ENCODE measurements around the gene LAIR1.

GRCh38 chr19:54315956-54316355 is 48.8 kb downstream of the LAIR1 start:
- TF ChIP-seq GABPA (IDR thresholded peaks at IDR 0.05; ENCODE audit: low read depth) (no peak), RAD21 (IDR thresholded peaks at IDR 0.05; ENCODE audit: low read length) (no peak), MEF2A (IDR thresholded peaks at IDR 0.05; ENCODE audit: borderline replicate concordance, low read depth) (no peak), FOXM1 (IDR thresholded peaks at IDR 0.05; ENCODE audit: low read depth) (no peak), SIN3A (IDR thresholded peaks at IDR 0.05; ENCODE audit: borderline replicate concordance, low read depth, low read length) (no peak), POLR2AphosphoS5 (IDR thresholded peaks at IDR 0.05; ENCODE audit: low read depth, low read length) (no peak), SMC3 (IDR thresholded peaks at IDR 0.05; ENCODE audit: low read depth, low read length) (no peak), CHD2 (IDR thresholded peaks at IDR 0.05; ENCODE audit: low read length, partially characterized antibody) (no peak), YY1 (IDR thresholded peaks at IDR 0.05; ENCODE audit: low read depth) (no peak), MAX (IDR thresholded peaks at IDR 0.05; ENCODE audit: low read depth) (no peak)
- TF ChIP-seq, protein P1, sequence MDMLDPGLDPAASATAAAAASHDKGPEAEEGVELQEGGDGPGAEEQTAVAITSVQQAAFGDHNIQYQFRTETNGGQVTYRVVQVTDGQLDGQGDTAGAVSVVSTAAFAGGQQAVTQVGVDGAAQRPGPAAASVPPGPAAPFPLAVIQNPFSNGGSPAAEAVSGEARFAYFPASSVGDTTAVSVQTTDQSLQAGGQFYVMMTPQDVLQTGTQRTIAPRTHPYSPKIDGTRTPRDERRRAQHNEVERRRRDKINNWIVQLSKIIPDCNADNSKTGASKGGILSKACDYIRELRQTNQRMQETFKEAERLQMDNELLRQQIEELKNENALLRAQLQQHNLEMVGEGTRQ (IDR thresholded peaks at IDR 0.05; ENCODE audit: borderline replicate concordance, low read depth, low read length), result no peak
- TF ChIP-seq, protein P2, sequence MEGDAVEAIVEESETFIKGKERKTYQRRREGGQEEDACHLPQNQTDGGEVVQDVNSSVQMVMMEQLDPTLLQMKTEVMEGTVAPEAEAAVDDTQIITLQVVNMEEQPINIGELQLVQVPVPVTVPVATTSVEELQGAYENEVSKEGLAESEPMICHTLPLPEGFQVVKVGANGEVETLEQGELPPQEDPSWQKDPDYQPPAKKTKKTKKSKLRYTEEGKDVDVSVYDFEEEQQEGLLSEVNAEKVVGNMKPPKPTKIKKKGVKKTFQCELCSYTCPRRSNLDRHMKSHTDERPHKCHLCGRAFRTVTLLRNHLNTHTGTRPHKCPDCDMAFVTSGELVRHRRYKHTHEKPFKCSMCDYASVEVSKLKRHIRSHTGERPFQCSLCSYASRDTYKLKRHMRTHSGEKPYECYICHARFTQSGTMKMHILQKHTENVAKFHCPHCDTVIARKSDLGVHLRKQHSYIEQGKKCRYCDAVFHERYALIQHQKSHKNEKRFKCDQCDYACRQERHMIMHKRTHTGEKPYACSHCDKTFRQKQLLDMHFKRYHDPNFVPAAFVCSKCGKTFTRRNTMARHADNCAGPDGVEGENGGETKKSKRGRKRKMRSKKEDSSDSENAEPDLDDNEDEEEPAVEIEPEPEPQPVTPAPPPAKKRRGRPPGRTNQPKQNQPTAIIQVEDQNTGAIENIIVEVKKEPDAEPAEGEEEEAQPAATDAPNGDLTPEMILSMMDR (IDR thresholded peaks at IDR 0.05), result no peak
- TF ChIP-seq, protein P3, sequence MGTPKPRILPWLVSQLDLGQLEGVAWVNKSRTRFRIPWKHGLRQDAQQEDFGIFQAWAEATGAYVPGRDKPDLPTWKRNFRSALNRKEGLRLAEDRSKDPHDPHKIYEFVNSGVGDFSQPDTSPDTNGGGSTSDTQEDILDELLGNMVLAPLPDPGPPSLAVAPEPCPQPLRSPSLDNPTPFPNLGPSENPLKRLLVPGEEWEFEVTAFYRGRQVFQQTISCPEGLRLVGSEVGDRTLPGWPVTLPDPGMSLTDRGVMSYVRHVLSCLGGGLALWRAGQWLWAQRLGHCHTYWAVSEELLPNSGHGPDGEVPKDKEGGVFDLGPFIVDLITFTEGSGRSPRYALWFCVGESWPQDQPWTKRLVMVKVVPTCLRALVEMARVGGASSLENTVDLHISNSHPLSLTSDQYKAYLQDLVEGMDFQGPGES (IDR thresholded peaks at IDR 0.05; ENCODE audit: low read depth, low read length), result no peak
